GM23338 (cell line): Measurements from ENCODE around the gene EXOC3. TPM values are rescaled to one million over a fixed set of nuclear protein-coding genes. Genes with fewer than 3 reads are reported as not detected.
A peak's percentile ranks its signal among the peaks of the same experiment; 100 is the strongest.

Source experiments
- ATAC-seq: fragments of 200-7000 bp; cut with Tn5 transposase; 3 replicates; pipeline ENCODE4 v1.9.1; 2020
- DNase-seq: peaks from one replicate; pipeline ENCODE4 v3.0.0-alpha.2; 2015; ENCODE audit warnings: low spot score
- H2AFZ ChIP-seq: fragments of 200-600 bp; sonication (generic); 2 replicates; pipeline ENCODE4 v1.8.0; 2016; ENCODE audit warnings: antibody characterized with exemption, mild to moderate bottlenecking, moderate library complexity
- H3F3A ChIP-seq: fragments of 200-600 bp; sonication (generic); replicated peaks from 2 replicates; pipeline ENCODE4 v1.8.0; 2017; ENCODE audit warnings: antibody characterized with exemption, mixed run types, low read depth
- H3K27ac ChIP-seq: fragments of 200-600 bp; sonication (generic); 2 replicates; pipeline ENCODE4 v1.6.1; 2016; ENCODE audit warnings: low read depth
- H3K27me3 ChIP-seq: fragments of 200-600 bp; sonication (generic); 2 replicates; pipeline ENCODE4 v1.8.0; 2016; ENCODE audit warnings: mild to moderate bottlenecking, mixed run types, moderate library complexity; ENCODE audit not compliant: insufficient read depth
- H3K36me3 ChIP-seq: fragments of 200-600 bp; sonication (generic); 2 replicates; pipeline ENCODE4 v1.8.0; 2016; ENCODE audit warnings: mild to moderate bottlenecking; ENCODE audit not compliant: insufficient read depth
- H3K4me1 ChIP-seq: fragments of 200-600 bp; sonication (generic); 2 replicates; pipeline ENCODE4 v1.8.0; 2016; ENCODE audit warnings: mild to moderate bottlenecking, moderate library complexity; ENCODE audit not compliant: insufficient read depth
- H3K4me2 ChIP-seq: fragments of 200-600 bp; sonication (generic); 2 replicates; pipeline ENCODE4 v1.7.1; 2017; ENCODE audit warnings: mixed run types
- H3K4me3 ChIP-seq: fragments of 200-600 bp; sonication (generic); 2 replicates; pipeline ENCODE4 v1.6.1; 2016; ENCODE audit warnings: mixed run types
- H3K79me2 ChIP-seq: fragments of 200-600 bp; sonication (generic); replicated peaks from 2 replicates; pipeline ENCODE4 v1.8.0; 2017; ENCODE audit warnings: mild to moderate bottlenecking; ENCODE audit not compliant: insufficient read depth
- H3K9me2 ChIP-seq: fragments of 200-600 bp; sonication (generic); 2 replicates; pipeline ENCODE4 v1.8.0; 2017; ENCODE audit not compliant: insufficient read depth
- H4K20me1 ChIP-seq: fragments of 200-600 bp; sonication (generic); replicated peaks from 2 replicates; pipeline ENCODE4 v1.8.0; 2017; ENCODE audit warnings: mild to moderate bottlenecking; ENCODE audit not compliant: insufficient read depth
- H3K27ac Mint-ChIP-seq: 2 replicates; pipeline ENCODE4 v1.8.0; 2020; ENCODE audit warnings: inconsistent platforms, mild to moderate bottlenecking, moderate library complexity, mixed read lengths
- H3K27me3 Mint-ChIP-seq: 3 replicates; pipeline ENCODE4 v1.8.0; 2022; ENCODE audit warnings: low read depth, mild to moderate bottlenecking, moderate library complexity, mixed read lengths, inconsistent platforms; ENCODE audit not compliant: insufficient read depth, poor library complexity
- H3K36me3 Mint-ChIP-seq: 3 replicates; pipeline ENCODE4 v1.8.0; 2021; ENCODE audit warnings: low read depth, mild to moderate bottlenecking, inconsistent platforms, moderate library complexity, mixed read lengths
- H3K4me1 Mint-ChIP-seq: 3 replicates; pipeline ENCODE4 v1.8.0; 2020; ENCODE audit warnings: mild to moderate bottlenecking, inconsistent platforms, mixed read lengths
- H3K4me3 Mint-ChIP-seq: 3 replicates; pipeline ENCODE4 v1.8.0; 2021; ENCODE audit warnings: moderate library complexity, mild to moderate bottlenecking, inconsistent platforms, mixed read lengths
- H3K9me3 Mint-ChIP-seq: 3 replicates; pipeline ENCODE4 v1.8.0; 2020; ENCODE audit warnings: moderate library complexity, mild to moderate bottlenecking, inconsistent platforms, mixed read lengths
- CTCF ChIP-seq, 2 experiments: fragments of 200-600 bp in 1 of 2; sonication (generic) in 1 of 2; conservative IDR thresholded peaks; 2 replicates each; pipeline versions ENCODE4 v1.5.1 to v1.6.1; 2016 to 2017; ENCODE audit warnings: antibody characterized with exemption in 2 of 2, low read depth in 2 of 2, mild to moderate bottlenecking in 2 of 2, moderate library complexity in 1 of 2
- EZH2phosphoT487 ChIP-seq: fragments of 200-600 bp; sonication (generic); IDR thresholded peaks from one replicate; pipeline ENCODE4 v1.8.1; 2018; ENCODE audit warnings: antibody characterized with exemption; ENCODE audit not compliant: unreplicated experiment
- NANOG ChIP-seq: IDR thresholded peaks from 2 replicates; pipeline ENCODE4 v1.6.1; 2016; ENCODE audit warnings: antibody characterized with exemption, borderline replicate concordance
- POLR2AphosphoS5 ChIP-seq: IDR thresholded peaks from 2 replicates; pipeline ENCODE4 v1.6.1; 2016; ENCODE audit warnings: antibody characterized with exemption, low read depth
- REST ChIP-seq: IDR thresholded peaks from one replicate; pipeline ENCODE4 v1.6.1; 2018; ENCODE audit warnings: antibody characterized with exemption; ENCODE audit not compliant: unreplicated experiment
- STAT1 ChIP-seq: IDR thresholded peaks from one replicate; pipeline ENCODE4 v1.6.1; 2016; ENCODE audit warnings: antibody characterized with exemption; ENCODE audit not compliant: unreplicated experiment
- ZNF462 ChIP-seq: fragments of 250-450 bp; sonication (Bioruptor Pico); IDR thresholded peaks from 2 replicates; pipeline ENCODE4 v1.5.0; 2020; ENCODE audit warnings: mild to moderate bottlenecking, moderate library complexity
- polyA plus RNA-seq: library from polyadenylated mRNA; unstranded; fragments of >200 nt; fragmentation: Nextera tagmentation; extraction: Ambion mirVana; gene quantifications from 2 replicates; pipeline ENCODE4 v1.2.1, GENCODE V29; 2016
- total RNA-seq: library from RNA; depleted of rRNA; stranded (reverse); fragments of >200 nt; shearing (Covaris generic); gene quantifications from 2 replicates; pipeline ENCODE4 v1.2.3, GENCODE V29; 2014

Gene EXOC3
- total and polyA plus RNA-seq, 2 experiments from 2014 or later: 13.4 to 31.6 TPM

GRCh38 chr5:446883-447263 is 3.9 kb downstream of the EXOC3 start:
- Histone ChIP-seq H3K4me1 (peaks cover 6% of the 10 kb centered on the region; the same call in 1 of the 2 replicates), H3K27me3 (no peaks in the 10 kb centered on the region), H3K9me2 (no peaks in the 10 kb centered on the region), H3K79me2 (peaks cover 24% of the 10 kb centered on the region), H3K4me3 (no peak overlapping the region), H3K27ac (no peak overlapping the region), H4K20me1 (peaks cover 7% of the 10 kb centered on the region), H2AFZ (no peak overlapping the region), H3F3A (no peaks in the 10 kb centered on the region), H3K4me2 (no peak overlapping the region), H3K36me3 (peaks cover 20% of the 10 kb centered on the region)
- DNase-seq (peak; percentile 76), ATAC-seq (peak; percentile 20; the same call in 2 of the 3 replicates)
- Mint-ChIP-seq H3K9me3 (peaks cover 3% of the 10 kb centered on the region; the same call in 1 of the 3 replicates), H3K4me1 (peaks cover 3% of the 10 kb centered on the region; the same call in 2 of the 3 replicates), H3K36me3 (peaks cover 42% of the 10 kb centered on the region), H3K4me3 (no peak overlapping the region), H3K27ac (no peak overlapping the region), H3K27me3 (peaks cover 13% of the 10 kb centered on the region)
- TF ChIP-seq STAT1 (no peak), NANOG (no peak), EZH2phosphoT487 (no peak), REST (no peak), ZNF462 (CRISPR knock-in tag) (no peak), POLR2AphosphoS5 (no peak), CTCF (conservative IDR thresholded peaks at IDR 0.05; ENCODE audit: low read depth in 2 of 2) (peak; percentile 49 to 64)
